Measurements from ENCODE around the gene MUC20.

MUC20 gene

DNA sequence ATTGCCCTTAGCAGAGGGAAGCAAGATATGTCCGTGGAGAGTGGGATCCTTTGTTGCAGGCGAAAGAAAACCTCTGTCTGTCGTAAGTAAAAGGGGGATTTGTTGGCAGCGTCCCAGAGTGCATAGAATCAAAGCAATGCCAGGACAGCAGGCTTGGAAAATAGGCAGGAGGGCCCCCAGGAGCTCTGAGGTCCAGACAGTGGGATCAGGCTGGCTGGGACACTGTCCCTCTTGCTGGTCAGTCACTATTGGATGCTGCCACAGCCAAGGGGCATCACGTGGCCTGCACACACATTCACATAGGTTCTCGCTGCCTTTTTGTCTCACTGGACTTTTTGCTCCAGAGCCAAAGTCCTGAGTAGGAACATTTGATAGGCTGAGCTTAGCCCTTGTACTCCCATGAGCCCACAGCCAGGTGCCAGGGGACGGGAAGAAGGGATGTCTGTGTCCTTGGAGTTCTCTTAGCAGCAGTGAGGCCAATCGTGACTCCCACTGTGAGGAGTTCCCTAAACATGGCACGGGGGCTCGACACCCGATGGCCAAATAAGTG is 10.7 kb downstream of the MUC20 start:
- H3K27me3 ChIP-seq (ENCODE audit: insufficient read depth, low read length) = no peaks in the 10 kb centered on the region
- no peak overlapping the region for H4K8ac ChIP-seq (ENCODE audit: low read depth, low read length)
- H3K4ac ChIP-seq (ENCODE audit: low read depth, low read length) = no peak overlapping the region
- no peak overlapping the region for H3K18ac ChIP-seq (ENCODE audit: low read length)
- H3K79me2 ChIP-seq (ENCODE audit: control insufficient read depth, insufficient read depth, low read length, poor library complexity) = no peaks in the 10 kb centered on the region
- H4K12ac ChIP-seq (ENCODE audit: low read depth, low read length) = no peak overlapping the region
- DNase-seq = no peak
- H3K23ac ChIP-seq (ENCODE audit: low read length) = no peak overlapping the region
- H3K36me3 ChIP-seq (ENCODE audit: control insufficient read depth in 1 of 2, insufficient read depth in 2 of 2, low read length in 2 of 2) = no peaks in the 10 kb centered on the region
- no peaks in the 10 kb centered on the region for H3K4me1 ChIP-seq (ENCODE audit: control insufficient read depth in 1 of 2, insufficient read depth in 2 of 2, low read length in 2 of 2)
- no peak overlapping the region for H3K9ac ChIP-seq (ENCODE audit: low read length)
- WGBS (ENCODE audit: extremely low coverage, insufficient coverage, insufficient read length) = no CpG with 5 or more reads among the region's 11 CpGs
- H3K4me3 ChIP-seq (ENCODE audit: low read depth, low read length) = no peak overlapping the region
- H2BK5ac ChIP-seq (ENCODE audit: low read depth, low read length, poor library complexity) = no peak overlapping the region
- H3K4me2 ChIP-seq (ENCODE audit: low read length) = no peak overlapping the region
- H3K14ac ChIP-seq (ENCODE audit: low read length) = no peak overlapping the region
- H3K9me3 ChIP-seq (ENCODE audit: insufficient read depth, low read depth, low read length) = no peaks in the 10 kb centered on the region
- no peaks in the 10 kb centered on the region for H3K79me1 ChIP-seq (ENCODE audit: low read length)
- H3K27ac ChIP-seq (ENCODE audit: low read depth, low read length) = no peak overlapping the region
- H2AK5ac ChIP-seq (ENCODE audit: low read length) = no peak overlapping the region
- H2BK120ac ChIP-seq (ENCODE audit: insufficient read depth, low read length, poor library complexity) = no peak overlapping the region
- H4K91ac ChIP-seq (ENCODE audit: low read depth, low read length) = no peak overlapping the region
- H2AFZ ChIP-seq (ENCODE audit: insufficient read depth, low read length, poor library complexity) = no peak overlapping the region
- no peak overlapping the region for H2BK12ac ChIP-seq (ENCODE audit: low read length)

DNA sequence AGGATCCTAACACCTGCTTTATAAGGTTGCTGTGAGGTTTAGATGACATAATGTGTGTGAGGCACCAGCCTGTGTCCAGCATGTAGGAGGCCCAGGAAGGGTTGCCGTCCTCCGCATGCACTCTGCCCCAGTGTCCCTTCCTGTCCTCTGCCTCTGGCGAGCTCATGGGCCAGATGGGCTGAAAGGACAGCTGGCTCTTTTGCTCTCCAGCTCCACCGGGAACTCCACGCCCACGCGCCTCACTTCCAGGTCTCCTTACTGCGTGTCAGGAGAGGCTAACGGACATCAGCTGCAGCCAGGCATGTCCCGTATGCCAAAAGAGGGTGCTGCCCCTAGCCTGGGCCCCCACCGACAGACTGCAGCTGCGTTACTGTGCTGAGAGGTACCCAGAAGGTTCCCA is 12.2 kb downstream of the MUC20 start:
- Histone ChIP-seq H4K8ac (ENCODE audit: low read depth, low read length) (no peak overlapping the region), H3K9me3 (ENCODE audit: insufficient read depth, low read depth, low read length) (no peaks in the 10 kb centered on the region), H3K79me1 (ENCODE audit: low read length) (no peaks in the 10 kb centered on the region), H2BK5ac (ENCODE audit: low read depth, low read length, poor library complexity) (no peak overlapping the region), H3K4me2 (ENCODE audit: low read length) (no peak overlapping the region), H2AK5ac (ENCODE audit: low read length) (no peak overlapping the region), H3K4me1 (ENCODE audit: control insufficient read depth in 1 of 2, insufficient read depth in 2 of 2, low read length in 2 of 2) (no peaks in the 10 kb centered on the region), H3K36me3 (ENCODE audit: control insufficient read depth in 1 of 2, insufficient read depth in 2 of 2, low read length in 2 of 2) (no peaks in the 10 kb centered on the region), H3K79me2 (ENCODE audit: control insufficient read depth, insufficient read depth, low read length, poor library complexity) (no peaks in the 10 kb centered on the region), H4K12ac (ENCODE audit: low read depth, low read length) (no peak overlapping the region), H2AFZ (ENCODE audit: insufficient read depth, low read length, poor library complexity) (no peak overlapping the region), H2BK120ac (ENCODE audit: insufficient read depth, low read length, poor library complexity) (no peak overlapping the region), H2BK12ac (ENCODE audit: low read length) (no peak overlapping the region), H3K4ac (ENCODE audit: low read depth, low read length) (no peak overlapping the region), H4K91ac (ENCODE audit: low read depth, low read length) (no peak overlapping the region), H3K4me3 (ENCODE audit: low read depth, low read length) (no peak overlapping the region), H3K23ac (ENCODE audit: low read length) (no peak overlapping the region), H3K27me3 (ENCODE audit: insufficient read depth, low read length) (no peaks in the 10 kb centered on the region), H3K14ac (ENCODE audit: low read length) (no peak overlapping the region), H3K27ac (ENCODE audit: low read depth, low read length) (no peak overlapping the region), H3K18ac (ENCODE audit: low read length) (no peak overlapping the region), H3K9ac (ENCODE audit: low read length) (no peak overlapping the region)
- no peak for DNase-seq
- no CpG with 5 or more reads among the region's 12 CpGs for WGBS (ENCODE audit: extremely low coverage, insufficient coverage, insufficient read length)

DNA sequence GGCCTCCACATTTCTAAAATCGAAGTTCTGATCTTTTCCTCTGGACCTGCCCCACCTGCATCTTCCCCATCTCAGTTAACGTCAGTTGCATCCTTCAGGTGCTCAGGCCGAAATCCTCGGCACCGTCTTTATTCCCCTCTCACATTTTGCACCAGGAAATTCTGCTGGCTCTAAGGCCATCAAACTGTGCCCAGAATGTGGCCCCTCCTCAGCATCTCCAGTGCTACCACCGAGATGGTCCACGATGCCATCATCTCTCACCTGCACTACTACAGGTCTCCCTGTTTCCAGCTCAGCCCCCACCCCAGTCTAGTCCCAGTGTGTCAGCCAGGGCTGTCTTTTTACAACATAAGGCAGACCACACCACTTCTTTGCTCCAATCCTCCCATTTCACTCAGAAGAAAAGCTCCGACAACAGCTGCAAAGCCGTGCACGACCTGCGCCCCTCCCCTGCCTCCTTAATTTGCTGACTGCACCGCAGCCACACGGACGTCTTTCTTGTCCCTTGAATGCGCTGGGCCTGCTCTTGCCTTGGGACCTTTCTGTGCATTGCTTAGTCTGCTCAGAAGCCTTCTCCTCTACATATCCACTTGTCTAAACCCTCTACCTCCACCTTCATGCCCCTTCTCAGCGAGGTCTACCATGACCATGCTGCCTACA is 14.4 kb downstream of the MUC20 start:
- Histone ChIP-seq H3K9me3 (ENCODE audit: insufficient read depth, low read depth, low read length) (no peaks in the 10 kb centered on the region), H3K14ac (ENCODE audit: low read length) (no peak overlapping the region), H3K4me3 (ENCODE audit: low read depth, low read length) (no peak overlapping the region), H3K4me2 (ENCODE audit: low read length) (no peak overlapping the region), H3K18ac (ENCODE audit: low read length) (no peak overlapping the region), H3K4ac (ENCODE audit: low read depth, low read length) (no peak overlapping the region), H4K8ac (ENCODE audit: low read depth, low read length) (no peak overlapping the region), H2BK5ac (ENCODE audit: low read depth, low read length, poor library complexity) (no peak overlapping the region), H3K79me1 (ENCODE audit: low read length) (no peaks in the 10 kb centered on the region), H4K12ac (ENCODE audit: low read depth, low read length) (no peak overlapping the region), H4K91ac (ENCODE audit: low read depth, low read length) (no peak overlapping the region), H2BK120ac (ENCODE audit: insufficient read depth, low read length, poor library complexity) (no peak overlapping the region), H3K79me2 (ENCODE audit: control insufficient read depth, insufficient read depth, low read length, poor library complexity) (no peaks in the 10 kb centered on the region), H3K4me1 (ENCODE audit: control insufficient read depth in 1 of 2, insufficient read depth in 2 of 2, low read length in 2 of 2) (no peaks in the 10 kb centered on the region), H3K27ac (ENCODE audit: low read depth, low read length) (no peak overlapping the region), H3K23ac (ENCODE audit: low read length) (no peak overlapping the region), H3K9ac (ENCODE audit: low read length) (no peak overlapping the region), H3K27me3 (ENCODE audit: insufficient read depth, low read length) (no peaks in the 10 kb centered on the region), H3K36me3 (ENCODE audit: control insufficient read depth in 1 of 2, insufficient read depth in 2 of 2, low read length in 2 of 2) (no peaks in the 10 kb centered on the region), H2AFZ (ENCODE audit: insufficient read depth, low read length, poor library complexity) (no peak overlapping the region), H2BK12ac (ENCODE audit: low read length) (no peak overlapping the region), H2AK5ac (ENCODE audit: low read length) (no peak overlapping the region)
- WGBS (ENCODE audit: extremely low coverage, insufficient coverage, insufficient read length) = no CpG with 5 or more reads among the region's 16 CpGs
- DNase-seq = no peak

DNA sequence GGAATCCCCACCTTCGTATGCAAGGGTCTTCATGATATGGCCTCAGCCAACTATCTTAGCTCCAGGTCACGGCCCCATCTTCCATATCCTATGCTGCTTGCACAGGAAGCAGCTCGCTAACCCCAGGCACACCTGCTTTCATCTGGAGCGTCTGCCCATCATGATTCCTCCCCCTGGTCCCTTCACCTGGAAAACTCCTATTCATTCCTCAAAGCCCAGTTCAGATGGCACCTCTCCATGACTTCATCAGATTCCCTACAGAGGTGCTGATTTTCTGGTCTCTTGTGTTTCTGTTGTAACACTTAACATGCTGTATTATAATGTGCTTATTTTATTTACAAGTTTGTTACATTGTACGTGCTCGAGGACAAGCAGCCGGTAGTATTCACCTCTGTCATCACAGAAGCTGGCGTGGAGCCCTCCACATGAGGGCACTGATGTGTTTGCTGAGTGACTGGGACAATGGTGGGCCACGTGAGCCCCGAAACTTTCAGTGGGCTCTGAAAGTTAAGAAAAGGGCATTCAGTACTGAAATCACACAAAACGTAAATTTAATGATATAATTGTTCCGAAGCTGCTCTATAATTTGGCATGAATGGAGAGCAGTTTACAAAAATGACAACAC is 16.2 kb downstream of the MUC20 start:
- Histone ChIP-seq H2BK5ac (ENCODE audit: low read depth, low read length, poor library complexity) (no peak overlapping the region), H3K27ac (ENCODE audit: low read depth, low read length) (no peak overlapping the region), H3K27me3 (ENCODE audit: insufficient read depth, low read length) (no peaks in the 10 kb centered on the region), H3K9me3 (ENCODE audit: insufficient read depth, low read depth, low read length) (no peaks in the 10 kb centered on the region), H3K79me2 (ENCODE audit: control insufficient read depth, insufficient read depth, low read length, poor library complexity) (no peaks in the 10 kb centered on the region), H3K79me1 (ENCODE audit: low read length) (no peaks in the 10 kb centered on the region), H3K14ac (ENCODE audit: low read length) (no peak overlapping the region), H4K12ac (ENCODE audit: low read depth, low read length) (no peak overlapping the region), H2AK5ac (ENCODE audit: low read length) (no peak overlapping the region), H3K36me3 (ENCODE audit: control insufficient read depth in 1 of 2, insufficient read depth in 2 of 2, low read length in 2 of 2) (no peaks in the 10 kb centered on the region), H3K4me1 (ENCODE audit: control insufficient read depth in 1 of 2, insufficient read depth in 2 of 2, low read length in 2 of 2) (no peaks in the 10 kb centered on the region), H4K91ac (ENCODE audit: low read depth, low read length) (no peak overlapping the region), H2AFZ (ENCODE audit: insufficient read depth, low read length, poor library complexity) (no peak overlapping the region), H3K4me3 (ENCODE audit: low read depth, low read length) (no peak overlapping the region), H3K4ac (ENCODE audit: low read depth, low read length) (no peak overlapping the region), H3K18ac (ENCODE audit: low read length) (no peak overlapping the region), H2BK12ac (ENCODE audit: low read length) (no peak overlapping the region), H3K23ac (ENCODE audit: low read length) (peak overlapping the region; percentile 13), H3K9ac (ENCODE audit: low read length) (no peak overlapping the region), H4K8ac (ENCODE audit: low read depth, low read length) (no peak overlapping the region), H2BK120ac (ENCODE audit: insufficient read depth, low read length, poor library complexity) (no peak overlapping the region), H3K4me2 (ENCODE audit: low read length) (no peak overlapping the region)
- DNase-seq = no peak
- WGBS (ENCODE audit: extremely low coverage, insufficient coverage, insufficient read length) = no CpG with 5 or more reads among the region's 12 CpGs
